Endodermal cell (in vitro differentiated cells): Measurements from ENCODE around the gene PTGDR2. TPM values are rescaled to one million over a fixed set of nuclear protein-coding genes. Genes with fewer than 3 reads are reported as not detected.
A peak's percentile ranks its signal among the peaks of the same experiment; 100 is the strongest.

Source experiments
- DNase-seq: peaks from one replicate; pipeline ENCODE4 v3.0.0-alpha.2; 2017
- H3K27ac ChIP-seq: 2 replicates; pipeline ENCODE4 v1.5.1; 2013; ENCODE audit warnings: mild to moderate bottlenecking, low read depth, low read length, moderate library complexity
- H3K27me3 ChIP-seq: 2 replicates; pipeline ENCODE4 v1.6.1; 2013; ENCODE audit warnings: mild to moderate bottlenecking, low read length, moderate library complexity; ENCODE audit not compliant: insufficient read depth, control insufficient read depth, poor library complexity, severe bottlenecking
- H3K36me3 ChIP-seq: 2 replicates; pipeline ENCODE4 v1.7.0; 2013; ENCODE audit warnings: mild to moderate bottlenecking, low read length, moderate library complexity; ENCODE audit not compliant: control insufficient read depth, insufficient read depth
- H3K4me1 ChIP-seq: one replicate; pipeline ENCODE4 v1.7.0; 2013; ENCODE audit warnings: low read length; ENCODE audit not compliant: control insufficient read depth, insufficient read depth
- H3K4me3 ChIP-seq: 2 replicates; pipeline ENCODE4 v1.5.1; 2013; ENCODE audit warnings: mild to moderate bottlenecking, low read length, moderate library complexity
- H3K9ac ChIP-seq: 2 replicates; pipeline ENCODE4 v1.6.1; 2013; ENCODE audit warnings: mild to moderate bottlenecking, low read length, moderate library complexity; ENCODE audit not compliant: poor library complexity, severe bottlenecking; ENCODE audit errors: extremely low read depth
- H3K9me3 ChIP-seq: 2 replicates; pipeline ENCODE4 v1.6.1; 2013; ENCODE audit warnings: mild to moderate bottlenecking, low read length, moderate library complexity; ENCODE audit not compliant: control insufficient read depth
- H3K27ac Mint-ChIP-seq: 2 replicates; pipeline ENCODE4 v1.8.0; 2020; ENCODE audit warnings: mixed read lengths
- H3K27me3 Mint-ChIP-seq: 2 replicates; pipeline ENCODE4 v1.8.0; 2021; ENCODE audit warnings: mild to moderate bottlenecking, mixed read lengths; ENCODE audit not compliant: insufficient read depth
- H3K36me3 Mint-ChIP-seq: 2 replicates; pipeline ENCODE4 v1.8.0; 2020; ENCODE audit warnings: low read depth, mixed read lengths
- H3K4me1 Mint-ChIP-seq: 2 replicates; pipeline ENCODE4 v1.8.0; 2020; ENCODE audit warnings: mixed read lengths
- H3K4me3 Mint-ChIP-seq: 2 replicates; pipeline ENCODE4 v1.8.0; 2020; ENCODE audit warnings: mild to moderate bottlenecking, moderate library complexity, mixed read lengths
- H3K9me3 Mint-ChIP-seq: 2 replicates; pipeline ENCODE4 v1.8.0; 2020; ENCODE audit warnings: mild to moderate bottlenecking, mixed read lengths
- WGBS, 2 experiments: methylation state at CpG; one replicate each; pipeline versions ENCODE4 v1.1.5 to v1.1.7; 2013; ENCODE audit warnings: missing lambda C conversion rate in 2 of 2, mixed read lengths in 1 of 2; ENCODE audit not compliant: insufficient coverage in 1 of 2, insufficient read length in 1 of 2; 5-methylcytosine and 5-hydroxymethylcytosine counted together
- total RNA-seq, 2 donors: library from RNA; stranded (reverse); fragmentation: NEBNext Ultra II Directional in 1 of 2; extraction: Animal tissue kit (Norgen Biotek cat#: 25700) in 1 of 2; gene quantifications; 2 replicates in 1 of 2; 3 replicates in 1 of 2; pipeline ENCODE4 v1.2.1, GENCODE V29; 2021
- TF ChIP-seq, protein P1 (sequence below): fragments of 200-600 bp; sonication (generic); conservative IDR thresholded peaks from 2 replicates; pipeline ENCODE4 v1.5.0; 2021; ENCODE audit warnings: antibody characterized with exemption, mild to moderate bottlenecking

PTGDR2 gene
- total RNA-seq, 2 donors from 2014 or later, result 0.15 TPM; not detected in 1

DNA sequence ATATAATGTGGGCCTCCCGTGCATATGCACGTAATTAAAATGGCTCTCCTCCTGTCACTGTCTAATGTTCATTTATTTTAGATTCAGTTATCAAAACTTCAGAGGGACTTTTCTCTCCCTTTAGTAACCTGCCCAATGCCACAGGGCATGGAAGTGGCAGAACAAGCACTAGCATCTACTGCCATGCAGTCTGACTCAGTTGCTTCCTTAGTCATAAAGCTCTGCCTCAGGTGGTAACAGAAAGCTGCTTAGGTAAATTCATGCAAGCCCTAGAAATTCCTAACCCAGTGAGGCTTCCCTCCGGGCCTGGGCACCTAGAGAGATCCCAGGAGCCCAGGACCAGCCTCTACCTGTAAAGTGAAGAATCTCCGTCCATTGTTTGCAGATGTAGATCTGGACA lies 41.7 kb upstream of the PTGDR2 start:
- 92 to 93% methylated on average over 4 of the region's 4 CpGs for whole genome bisulfite sequencing, 2 experiments
- Mint-ChIP-seq H3K4me1 (no peaks in the 10 kb centered on the region), H3K36me3 (peaks cover 71% of the 10 kb centered on the region), H3K27ac (no peak overlapping the region), H3K9me3 (no peaks in the 10 kb centered on the region), H3K27me3 (no peaks in the 10 kb centered on the region), H3K4me3 (no peak overlapping the region)
- Histone ChIP-seq H3K4me3 (no peak overlapping the region), H3K9ac (no peak overlapping the region), H3K9me3 (no peaks in the 10 kb centered on the region), H3K27ac (no peak overlapping the region), H3K4me1 (no peaks in the 10 kb centered on the region), H3K36me3 (peaks cover 88% of the 10 kb centered on the region), H3K27me3 (no peaks in the 10 kb centered on the region)
- TF ChIP-seq, protein P1, sequence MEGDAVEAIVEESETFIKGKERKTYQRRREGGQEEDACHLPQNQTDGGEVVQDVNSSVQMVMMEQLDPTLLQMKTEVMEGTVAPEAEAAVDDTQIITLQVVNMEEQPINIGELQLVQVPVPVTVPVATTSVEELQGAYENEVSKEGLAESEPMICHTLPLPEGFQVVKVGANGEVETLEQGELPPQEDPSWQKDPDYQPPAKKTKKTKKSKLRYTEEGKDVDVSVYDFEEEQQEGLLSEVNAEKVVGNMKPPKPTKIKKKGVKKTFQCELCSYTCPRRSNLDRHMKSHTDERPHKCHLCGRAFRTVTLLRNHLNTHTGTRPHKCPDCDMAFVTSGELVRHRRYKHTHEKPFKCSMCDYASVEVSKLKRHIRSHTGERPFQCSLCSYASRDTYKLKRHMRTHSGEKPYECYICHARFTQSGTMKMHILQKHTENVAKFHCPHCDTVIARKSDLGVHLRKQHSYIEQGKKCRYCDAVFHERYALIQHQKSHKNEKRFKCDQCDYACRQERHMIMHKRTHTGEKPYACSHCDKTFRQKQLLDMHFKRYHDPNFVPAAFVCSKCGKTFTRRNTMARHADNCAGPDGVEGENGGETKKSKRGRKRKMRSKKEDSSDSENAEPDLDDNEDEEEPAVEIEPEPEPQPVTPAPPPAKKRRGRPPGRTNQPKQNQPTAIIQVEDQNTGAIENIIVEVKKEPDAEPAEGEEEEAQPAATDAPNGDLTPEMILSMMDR, result no peak
- no peak for DNase-seq

DNA sequence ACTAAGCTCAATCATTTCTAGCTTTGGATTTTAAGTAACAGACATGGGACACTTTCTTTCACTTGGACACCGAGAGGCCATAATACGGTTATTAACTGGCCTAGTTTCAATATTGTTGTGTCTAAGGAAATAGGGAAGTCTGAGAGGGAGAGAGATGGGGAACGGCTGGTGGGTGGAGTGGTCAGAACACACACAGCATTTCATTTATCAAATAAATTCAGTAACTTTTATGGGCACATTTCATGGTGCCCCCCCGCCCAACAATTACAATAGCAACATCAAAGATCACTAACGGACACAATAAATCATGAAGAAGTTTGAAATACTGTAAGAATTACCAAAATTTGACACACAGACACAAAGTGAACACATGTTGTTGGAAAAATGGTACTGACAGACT lies 39.9 kb upstream of the PTGDR2 start:
- Histone ChIP-seq H3K9ac (no peak overlapping the region), H3K27me3 (no peaks in the 10 kb centered on the region), H3K4me1 (no peaks in the 10 kb centered on the region), H3K27ac (no peak overlapping the region), H3K9me3 (no peaks in the 10 kb centered on the region), H3K4me3 (no peak overlapping the region), H3K36me3 (peaks cover 83% of the 10 kb centered on the region)
- DNase-seq, result no peak
- Mint-ChIP-seq H3K27me3 (no peaks in the 10 kb centered on the region), H3K36me3 (peaks cover 63% of the 10 kb centered on the region), H3K4me3 (no peak overlapping the region), H3K4me1 (no peaks in the 10 kb centered on the region), H3K9me3 (no peaks in the 10 kb centered on the region), H3K27ac (no peak overlapping the region)
- TF ChIP-seq, protein P1, result no peak
- 96% methylated on average over 5 of the region's 5 CpGs; no CpG with 5 or more reads in 1 of the 2 experiments for WGBS, 2 experiments

DNA sequence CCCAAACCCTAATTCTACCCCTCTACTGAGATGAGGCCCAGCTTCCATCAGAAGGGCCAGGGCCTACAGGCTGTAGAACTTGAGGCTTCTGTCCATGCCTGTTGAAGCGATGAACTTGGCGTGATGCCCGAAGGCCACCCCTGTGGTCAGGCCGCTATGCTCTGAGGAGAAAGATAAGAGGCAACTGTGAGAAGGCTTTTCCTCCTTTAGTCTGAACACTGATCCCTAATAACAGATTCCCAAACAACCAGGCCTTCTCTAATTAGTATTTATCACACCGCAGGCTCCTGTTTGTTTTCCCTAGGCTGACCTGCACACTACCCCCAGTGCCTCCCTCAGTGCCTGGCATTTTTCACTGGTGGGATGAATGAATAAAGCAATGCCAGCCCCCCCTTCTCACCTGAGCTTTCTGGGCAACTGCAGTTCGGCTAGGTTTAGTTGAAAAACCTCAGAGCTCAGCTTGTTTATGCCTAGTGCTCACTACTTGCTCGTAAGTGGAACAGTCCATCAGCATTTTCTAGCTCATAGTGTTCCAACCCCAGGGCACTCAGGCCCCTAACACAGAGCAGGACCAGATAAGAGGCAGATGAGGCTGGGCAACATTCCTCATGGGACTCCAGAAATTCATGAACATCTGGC lies 35.5 kb upstream of the PTGDR2 start:
- Histone ChIP-seq H3K9me3 (no peaks in the 10 kb centered on the region), H3K4me3 (no peak overlapping the region), H3K27me3 (no peaks in the 10 kb centered on the region), H3K36me3 (peaks cover 45% of the 10 kb centered on the region), H3K27ac (no peak overlapping the region), H3K9ac (no peak overlapping the region), H3K4me1 (no peaks in the 10 kb centered on the region)
- DNase-seq, result peak; percentile 33
- H3K4me1 Mint-ChIP-seq, result no peaks in the 10 kb centered on the region
- H3K27ac Mint-ChIP-seq, result no peak overlapping the region
- TF ChIP-seq, protein P1, result no peak
- H3K36me3 Mint-ChIP-seq, result peaks cover 38% of the 10 kb centered on the region
- no peaks in the 10 kb centered on the region for H3K9me3 Mint-ChIP-seq
- H3K4me3 Mint-ChIP-seq, result no peak overlapping the region
- 93 to 97% methylated on average over 2 to 7 of the region's 7 CpGs for WGBS, 2 experiments
- H3K27me3 Mint-ChIP-seq, result no peaks in the 10 kb centered on the region
